Sigmoid colon (tissue), 3 donors: Measurements from ENCODE around the gene RPE.

Experiments
- CTCF ChIP-seq, 4 experiments: fragments of 450-650 bp in 3 of 4; fragments of 200-600 bp in 1 of 4; IDR thresholded peaks; one replicate each; pipeline ENCODE4 v1.5.1; 2016 to 2019; ENCODE audit warnings: antibody characterized with exemption in 4 of 4, mild to moderate bottlenecking in 3 of 4, moderate library complexity in 2 of 4
- POLR2A ChIP-seq, 2 donors: fragments of 450-650 bp; IDR thresholded peaks; one replicate each; pipeline ENCODE4 v1.6.1; 2016; ENCODE audit warnings: antibody characterized with exemption in 2 of 2, mild to moderate bottlenecking in 2 of 2, moderate library complexity in 2 of 2

- TF ChIP-seq POLR2A (IDR thresholded peaks at IDR 0.05): no peak
- no peak for TF ChIP-seq CTCF (IDR thresholded peaks at IDR 0.05)
Measured at GRCh38 chr2:210034087-210034683, 31.7 kb downstream of the RPE start.
